Spleen (tissue), 7 donors: ENCODE results near the gene OR10AG1.

Source experiments
- CTCF ChIP-seq, 11 experiments: fragments of 200-600 bp in 7 of 11; fragments of 450-650 bp in 4 of 11; sonication (generic) in 4 of 11; IDR thresholded peaks in 8 of 11; conservative IDR thresholded peaks in 3 of 11; 1 replicate in 7 of 11; 2 replicates in 4 of 11; pipeline versions ENCODE4 v1.4.0 to v1.8.0; 2016 to 2021; ENCODE audit warnings: antibody characterized with exemption in 11 of 11, inconsistent platforms in 4 of 11, mild to moderate bottlenecking in 1 of 11
- POLR2AphosphoS5 ChIP-seq, 3 donors: sonication (generic); formaldehyde crosslinking; IDR thresholded peaks; one replicate each; pipeline ENCODE4 v1.5.1; 2017; ENCODE audit warnings: antibody characterized with exemption in 3 of 3
- donor health status: DM: no; HTN: no; CAD: no; lungs with moderate emphysema.
- donor health status: DM: no; HTN: no; CAD: no.
- donor health status: DM: no; HTN: no; CAD: no.

- no peak for TF ChIP-seq POLR2AphosphoS5 (IDR thresholded peaks at IDR 0.05)
- peak in 3 of 11 experiments; percentile 14 to 20 (median 18) for TF ChIP-seq CTCF (IDR thresholded peaks at IDR 0.05 in 8 of 11, conservative IDR thresholded peaks at IDR 0.05 in 3 of 11)
Observed at GRCh38 chr11:55942785-55943392, 26.9 kb downstream of the OR10AG1 start.
